Prostate gland (tissue), 2 donors: ENCODE results near the gene NFAM1. TPM values are rescaled to one million over a fixed set of nuclear protein-coding genes. Genes with fewer than 3 reads are reported as not detected.

Experiments
- DNase-seq: peaks from one replicate; pipeline ENCODE4 v3.0.0-alpha.2; 2019; ENCODE audit warnings: low spot score
- H3K27ac ChIP-seq, 2 donors: fragments of 200-600 bp; sonication (generic); 2 replicates each; pipeline ENCODE4 v1.5.1; 2017 to 2019
- H3K27me3 ChIP-seq: fragments of 200-600 bp; sonication (generic); replicated peaks from 2 replicates; pipeline ENCODE4 v1.5.1; 2019; ENCODE audit not compliant: insufficient read depth
- H3K36me3 ChIP-seq, 2 donors: fragments of 200-600 bp; sonication (generic); 1 replicate in 1 of 2; 2 replicates in 1 of 2; pipeline versions ENCODE4 v1.5.1 to v1.8.1; 2017 to 2019
- H3K4me1 ChIP-seq: fragments of 200-600 bp; sonication (generic); replicated peaks from 2 replicates; pipeline ENCODE4 v1.5.1; 2019
- H3K4me3 ChIP-seq, 2 donors: fragments of 200-600 bp; sonication (generic); 2 replicates each; pipeline ENCODE4 v1.5.1; 2017 to 2019
- H3K9me3 ChIP-seq: fragments of 200-600 bp; sonication (generic); 2 replicates; pipeline ENCODE4 v1.5.1; 2017
- CTCF ChIP-seq, 4 experiments: fragments of 200-600 bp in 2 of 4; fragments of 450-650 bp in 2 of 4; sonication (generic) in 2 of 4; IDR thresholded peaks; 1 replicate in 3 of 4; 2 replicates in 1 of 4; pipeline ENCODE4 v1.5.1; 2016 to 2019; ENCODE audit warnings: antibody characterized with exemption in 4 of 4, mild to moderate bottlenecking in 2 of 4, moderate library complexity in 2 of 4
- POLR2A ChIP-seq: fragments of 450-650 bp; IDR thresholded peaks from one replicate; pipeline ENCODE4 v1.6.1; 2016; ENCODE audit warnings: antibody characterized with exemption, mild to moderate bottlenecking
- POLR2AphosphoS5 ChIP-seq: sonication (generic); formaldehyde crosslinking; IDR thresholded peaks from one replicate; pipeline ENCODE4 v1.6.1; 2017; ENCODE audit warnings: antibody characterized with exemption
- WGBS: methylation state at CpG from one replicate; pipeline ENCODE4 v1.1.5; 2018; 5-methylcytosine and 5-hydroxymethylcytosine counted together
- intact Hi-C: fragments of 100-400 bp; cut with DNase I; formaldehyde crosslinking; loops from one replicate; pipeline ENCODE4 v1.14.2; 2022
- total RNA-seq, 2 donors: library from RNA; depleted of rRNA; stranded (reverse); fragments of >200 nt; gene quantifications; one replicate each; pipeline ENCODE4 v1.1.0, GENCODE V29; 2016

The NFAM1 gene
- total RNA-seq, 2 donors from 2014 or later: 0.36 to 2.4 TPM

GRCh38 chr22:42338479-42338878 lies 93.7 kb downstream of the NFAM1 start:
- no peak overlapping the region for H3K27ac ChIP-seq
- no peaks in the 10 kb centered on the region for H3K36me3 ChIP-seq
- DNase-seq: no peak
- no peaks in the 10 kb centered on the region for H3K27me3 ChIP-seq
- no peaks in the 10 kb centered on the region for H3K9me3 ChIP-seq
- intact Hi-C loops: loop anchor here (10.0 kb wide), 1 partner anchor 56 kb away; no protein-coding TSS in a partner anchor
- no peak overlapping the region for H3K4me3 ChIP-seq
- H3K4me1 ChIP-seq: no peaks in the 10 kb centered on the region
- no peak for TF ChIP-seq POLR2AphosphoS5
- no peak for TF ChIP-seq POLR2A
- TF ChIP-seq CTCF (IDR thresholded peaks at IDR 0.05): no peak
- 81% methylated on average over 21 of the region's 21 CpGs for WGBS

GRCh38 chr22:42337356-42337755 lies 94.8 kb downstream of the NFAM1 start:
- no peaks in the 10 kb centered on the region for H3K9me3 ChIP-seq
- H3K4me1 ChIP-seq: no peaks in the 10 kb centered on the region
- no peak overlapping the region for H3K27ac ChIP-seq
- H3K27me3 ChIP-seq: no peaks in the 10 kb centered on the region
- intact Hi-C loops: loop anchor here (10.0 kb wide), 1 partner anchor 57 kb away; no protein-coding TSS in a partner anchor
- no peak for DNase-seq
- no peak overlapping the region for H3K4me3 ChIP-seq
- no peaks in the 10 kb centered on the region for H3K36me3 ChIP-seq
- TF ChIP-seq POLR2AphosphoS5 (no peak), CTCF (IDR thresholded peaks at IDR 0.05) (no peak), POLR2A (no peak)

- no peak for TF ChIP-seq CTCF (IDR thresholded peaks at IDR 0.05)
- TF ChIP-seq POLR2A: no peak
- TF ChIP-seq POLR2AphosphoS5: no peak
- H3K9me3 ChIP-seq: no peaks in the 10 kb centered on the region
- WGBS: 90% methylated on average over 11 of the region's 11 CpGs
- H3K27me3 ChIP-seq: no peaks in the 10 kb centered on the region
- intact Hi-C loops: loop anchor here (10.0 kb wide), 1 partner anchor 58 kb away; no protein-coding TSS in a partner anchor
- no peaks in the 10 kb centered on the region for H3K36me3 ChIP-seq
- H3K4me1 ChIP-seq: no peaks in the 10 kb centered on the region
- H3K27ac ChIP-seq: no peak overlapping the region
- no peak for DNase-seq
- H3K4me3 ChIP-seq: no peak overlapping the region
Measured at GRCh38 chr22:42336527-42337227, 95.5 kb downstream of the NFAM1 start.

- Histone ChIP-seq H3K27ac (no peak overlapping the region), H3K9me3 (no peaks in the 10 kb centered on the region), H3K36me3 (no peaks in the 10 kb centered on the region), H3K27me3 (no peaks in the 10 kb centered on the region), H3K4me3 (no peak overlapping the region), H3K4me1 (no peaks in the 10 kb centered on the region)
- no peak for TF ChIP-seq CTCF (IDR thresholded peaks at IDR 0.05)
- no peak for TF ChIP-seq POLR2AphosphoS5
- TF ChIP-seq POLR2A: no peak
- 55% methylated on average over 9 of the region's 11 CpGs for WGBS
- no peak for DNase-seq
- intact Hi-C loops: loop anchor here (10.0 kb wide), 1 partner anchor 59 kb away; no protein-coding TSS in a partner anchor
Measured at GRCh38 chr22:42335839-42336378, 96.3 kb downstream of the NFAM1 start.
